ENCODE results near the gene CPSF4L.
A peak's percentile ranks its signal among the peaks of the same experiment; 100 is the strongest.

The CPSF4L gene

GRCh38 chr17:73231395-73231794, 30.3 kb downstream of the CPSF4L start:
- peak; percentile 54 for DNase-seq

DNA sequence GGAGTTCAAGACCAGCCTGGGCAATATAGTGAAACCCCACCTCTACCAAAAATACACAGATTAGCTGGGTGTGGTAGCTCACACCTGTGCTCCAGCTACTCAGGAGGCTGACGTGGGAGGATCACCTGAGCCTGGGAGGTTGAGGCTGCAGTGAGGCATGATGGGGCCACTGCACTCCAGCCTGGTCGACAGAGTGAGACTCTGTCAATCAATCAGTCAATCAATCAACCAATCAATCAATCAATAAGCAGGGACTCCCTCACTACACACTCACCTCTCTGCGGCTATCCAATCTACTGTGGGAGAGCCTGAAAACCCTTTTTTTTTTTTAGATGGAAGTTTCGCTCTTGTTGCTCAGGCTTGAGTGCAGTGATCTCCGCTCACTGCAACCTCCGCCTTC, 31.6 kb downstream of the CPSF4L start:
- DNase-seq, result no peak

- peak; percentile 91 for DNase-seq
These were observed 32.9 kb downstream of the CPSF4L start for GRCh38 chr17:73228748-73229236.

DNA sequence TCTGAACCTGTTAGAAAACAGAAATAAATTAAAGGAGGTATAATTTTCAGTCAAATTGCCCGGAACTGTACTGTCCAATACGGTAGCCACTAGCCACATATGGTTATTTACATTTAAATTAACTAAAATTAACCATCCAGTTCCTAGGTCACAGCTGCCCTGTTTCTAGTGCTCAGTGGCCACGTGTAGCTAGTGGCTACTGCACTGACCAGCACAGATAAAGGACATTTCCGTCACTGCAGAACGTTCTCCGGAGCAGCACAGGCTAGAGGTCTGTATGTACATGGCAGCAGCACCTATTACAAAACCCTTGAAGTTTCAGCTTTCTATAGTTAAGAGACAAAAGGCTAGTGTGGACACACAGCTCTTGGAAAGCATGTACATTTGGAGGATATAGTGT, 33.7 kb downstream of the CPSF4L start:
- DNase-seq, result peak; percentile 42

DNA sequence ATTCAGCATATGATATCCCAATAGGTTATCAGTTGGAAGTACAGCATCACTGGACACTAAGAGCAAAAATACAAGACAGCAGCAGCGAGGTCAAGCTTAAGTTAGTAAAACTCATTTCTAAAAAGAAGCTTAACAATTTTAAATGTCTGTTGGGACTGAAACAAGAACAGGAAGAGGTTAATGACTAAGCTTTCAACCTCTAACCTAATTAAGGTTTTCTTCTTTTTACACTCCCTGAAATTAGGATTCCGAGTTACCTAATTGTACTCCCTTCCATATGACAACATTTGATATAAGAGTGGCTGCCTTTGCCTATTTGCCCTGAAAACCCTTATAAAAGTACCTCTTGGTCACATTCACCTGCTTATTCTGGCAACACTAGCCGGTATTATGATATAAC, 34.3 kb downstream of the CPSF4L start:
- no peak for DNase-seq

GRCh38 chr17:73226556-73227172, 35.0 kb downstream of the CPSF4L start:
- DNase-seq, result no peak

- no peak for DNase-seq
These were observed 36.9 kb downstream of the CPSF4L start for GRCh38 chr17:73224663-73225305.

DNA sequence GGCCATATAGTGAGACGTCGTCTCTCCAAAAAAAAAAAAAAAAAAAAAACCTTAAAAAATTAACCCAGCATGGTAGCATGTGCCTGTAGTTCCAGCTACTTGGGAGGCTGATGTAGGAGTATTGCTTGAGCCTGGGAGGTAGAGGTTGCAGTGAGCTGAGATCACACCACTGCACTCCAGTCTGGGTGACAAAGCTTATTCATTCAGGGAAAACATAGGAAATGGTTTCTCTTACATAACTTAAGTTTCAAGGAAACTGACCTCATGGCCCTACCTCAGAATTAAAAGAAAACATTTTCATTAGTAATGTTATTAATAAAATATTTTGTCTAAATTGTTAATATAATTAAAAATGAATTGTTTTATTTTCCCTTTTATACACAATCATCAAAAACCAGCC, 37.4 kb downstream of the CPSF4L start:
- peak; percentile 7 for DNase-seq

DNA sequence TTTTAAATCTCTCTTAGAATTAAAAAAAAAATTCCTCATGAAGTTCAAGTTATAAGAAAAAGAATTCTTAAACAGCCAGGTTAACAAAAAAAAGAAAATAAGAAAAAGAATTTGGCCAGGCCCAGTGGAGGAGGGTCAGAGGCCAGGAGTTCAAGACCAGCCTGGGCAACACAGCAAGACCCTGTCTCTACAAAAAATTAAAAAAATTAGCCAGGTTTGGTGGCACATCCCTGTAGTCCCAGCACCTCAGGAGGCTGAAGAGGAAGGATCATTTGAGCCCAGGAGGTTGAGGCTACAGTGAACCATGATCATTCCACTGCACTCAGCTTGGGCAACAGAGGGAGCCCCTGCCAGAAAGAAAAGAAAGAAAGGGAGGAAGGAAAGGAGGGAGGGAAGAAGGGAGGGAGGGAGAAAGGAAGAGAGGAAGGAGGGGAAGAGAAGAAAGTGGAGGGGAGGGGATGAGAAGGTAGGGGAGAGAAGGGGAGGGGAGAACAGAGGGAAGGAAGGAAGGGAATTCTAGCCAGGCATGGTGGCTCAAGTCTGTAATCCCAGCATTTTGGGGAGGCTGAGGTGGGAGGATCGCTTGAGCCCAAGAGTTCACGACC, 38.0 kb downstream of the CPSF4L start:
- no peak for DNase-seq

DNA sequence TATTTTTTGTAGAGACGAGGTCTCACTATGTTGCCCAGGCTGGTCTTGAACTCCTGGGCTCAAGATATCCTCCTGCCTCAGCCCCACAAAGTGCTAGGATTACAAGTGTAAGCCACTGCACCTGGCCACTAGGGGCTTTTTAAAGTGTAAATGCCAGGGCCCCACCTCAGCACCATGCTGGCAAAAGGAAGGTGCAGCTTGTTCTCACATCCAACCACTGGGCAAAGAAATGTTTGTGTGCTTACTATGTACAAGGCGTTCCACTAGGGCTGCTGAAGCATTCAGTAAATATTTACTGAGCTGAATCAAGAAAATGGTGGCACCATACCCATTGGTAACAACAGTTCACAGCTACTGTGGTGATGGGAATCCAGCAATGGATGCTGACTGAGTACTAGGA, 46.2 kb downstream of the CPSF4L start:
- no peak for DNase-seq

GRCh38 chr17:73214851-73215250, 46.8 kb downstream of the CPSF4L start:
- no peak for DNase-seq

DNA sequence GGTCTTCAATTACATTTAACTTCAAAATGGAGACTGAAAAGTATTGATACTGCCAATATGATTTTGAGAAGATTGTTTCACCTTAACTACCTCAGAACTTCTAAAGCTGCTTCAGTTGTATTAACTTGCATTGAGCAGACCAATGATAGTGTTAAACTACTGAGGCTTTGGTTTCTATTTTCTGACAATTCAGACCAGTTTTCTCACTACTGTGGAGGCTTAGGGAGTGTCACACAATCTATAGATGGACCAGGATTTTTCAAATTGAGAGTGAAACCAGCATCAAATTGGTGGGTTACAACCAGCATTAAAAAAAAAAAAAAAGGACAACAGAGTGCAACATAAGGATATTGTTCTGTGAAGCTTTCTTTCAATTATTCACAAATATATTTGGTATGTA, 47.7 kb downstream of the CPSF4L start:
- DNase-seq, result no peak

GRCh38 chr17:73211745-73212144, 49.9 kb downstream of the CPSF4L start:
- DNase-seq, result no peak

DNA sequence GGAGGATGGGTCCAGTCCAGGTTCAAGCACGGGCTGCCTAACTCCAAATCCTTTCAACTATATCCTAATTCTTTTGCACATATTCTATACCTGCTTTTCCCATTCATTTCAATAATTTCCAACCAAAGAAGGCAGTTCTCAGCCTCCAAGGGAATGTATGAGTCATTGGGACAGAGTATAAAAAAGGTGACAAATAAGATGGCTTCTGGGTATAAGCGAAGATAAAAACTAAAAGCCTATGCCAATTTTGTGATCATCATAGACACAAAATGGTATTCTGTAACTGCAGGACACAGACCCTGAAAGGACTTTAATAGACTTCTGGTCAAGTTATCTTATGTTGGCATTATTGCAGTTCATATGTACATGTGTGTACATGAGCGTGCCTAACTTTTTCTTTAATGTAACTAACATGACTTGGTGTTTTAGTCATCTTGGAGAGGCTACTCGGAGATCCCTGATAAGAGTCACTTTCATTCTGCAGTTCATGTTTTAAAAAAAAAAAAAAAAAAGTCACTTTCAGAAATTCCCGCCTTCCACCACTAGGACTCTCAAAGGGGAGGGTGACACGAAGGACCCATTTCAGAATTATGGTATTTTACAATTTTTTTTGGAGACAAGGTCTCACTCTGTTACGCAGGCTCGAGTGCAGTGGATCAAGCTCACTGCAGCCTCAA, 51.5 kb downstream of the CPSF4L start:
- DNase-seq, result peak; percentile 87

GRCh38 chr17:73209436-73209835, 52.2 kb downstream of the CPSF4L start:
- no peak for DNase-seq

- DNase-seq, result no peak
These were observed 53.4 kb downstream of the CPSF4L start for GRCh38 chr17:73208139-73208827.

GRCh38 chr17:73205459-73205961, 56.2 kb downstream of the CPSF4L start:
- no peak for DNase-seq

GRCh38 chr17:73203788-73204479, 57.7 kb downstream of the CPSF4L start:
- no peak for DNase-seq

GRCh38 chr17:73203135-73203787, 58.4 kb downstream of the CPSF4L start:
- no peak for DNase-seq

DNA sequence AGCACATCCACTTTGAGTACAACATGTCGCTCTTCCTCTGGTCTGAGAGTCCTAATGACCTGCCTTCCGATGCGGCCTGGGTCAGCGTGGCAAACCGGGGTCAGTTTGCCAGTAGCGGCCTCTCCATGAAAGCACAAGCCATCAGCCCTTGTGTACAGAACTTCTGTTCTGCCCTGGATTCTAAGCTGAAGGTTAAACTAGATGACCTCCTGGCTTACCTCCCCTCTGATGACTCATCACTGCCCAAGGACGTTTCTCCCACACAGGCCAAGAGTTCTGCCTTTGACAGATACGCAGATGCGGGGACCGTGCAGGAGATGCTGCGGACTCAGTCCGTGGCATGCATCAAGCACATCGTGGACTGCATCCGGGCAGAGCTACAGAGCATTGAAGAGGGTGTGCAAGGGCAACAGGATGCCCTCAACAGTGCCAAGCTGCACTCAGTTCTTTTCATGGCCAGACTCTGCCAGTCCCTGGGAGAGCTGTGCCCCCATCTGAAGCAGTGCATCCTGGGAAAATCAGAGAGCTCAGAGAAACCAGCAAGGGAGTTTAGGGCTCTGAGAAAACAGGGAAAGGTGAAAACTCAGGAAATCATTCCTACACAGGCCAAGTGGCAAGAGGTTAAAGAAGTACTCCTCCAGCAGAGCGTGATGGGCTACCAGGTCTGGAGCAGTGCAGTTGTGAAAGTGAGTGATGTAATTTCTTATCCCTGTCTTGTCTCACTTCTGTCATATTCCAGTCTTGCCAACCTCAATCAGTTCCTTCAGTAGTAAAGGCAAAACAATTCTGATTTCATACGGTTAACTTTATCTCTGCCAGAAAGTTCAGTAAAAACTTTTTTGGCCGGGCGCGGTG, 60.2 kb downstream of the CPSF4L start:
- no peak for DNase-seq

GRCh38 chr17:73200476-73200875, 61.2 kb downstream of the CPSF4L start:
- no peak for DNase-seq

Measured in OCI-M1 (cell line).